ENCODE measurements around the gene SRR.
"Not testable (repeated sequence)": the region's sequence is repeated elsewhere in the genome, so short reads cannot be mapped to it uniquely, and the experiment has no call there.

Gene SRR

GRCh38 chr17:2299136-2299535 lies 4.6 kb upstream of the SRR start:
- Histone ChIP-seq H3K9ac (ENCODE audit: low read length) (no peak overlapping the region), H3K4me3 (ENCODE audit: low read depth in 1 of 2, low read length in 2 of 2) (no peak overlapping the region), H3K4me1 (ENCODE audit: insufficient read depth, low read length) (peaks cover 18% of the 10 kb centered on the region), H3K27ac (ENCODE audit: low read depth, low read length) (no peak overlapping the region), H3K27me3 (ENCODE audit: control insufficient read depth in 1 of 2, insufficient read depth in 2 of 2, low read length in 2 of 2) (no peaks in the 10 kb centered on the region), H3K9me3 (ENCODE audit: low read length) (no peaks in the 10 kb centered on the region), H3K36me3 (ENCODE audit: insufficient read depth, low read length) (peaks cover 56% of the 10 kb centered on the region)

GRCh38 chr17:2299756-2300155 lies 4.0 kb upstream of the SRR start:
- H3K4me1 ChIP-seq (ENCODE audit: insufficient read depth, low read length), result peaks cover 18% of the 10 kb centered on the region
- no peak overlapping the region for H3K27ac ChIP-seq (ENCODE audit: low read depth, low read length)
- H3K4me3 ChIP-seq (ENCODE audit: low read depth in 1 of 2, low read length in 2 of 2), result no peak overlapping the region
- H3K36me3 ChIP-seq (ENCODE audit: insufficient read depth, low read length), result peaks cover 50% of the 10 kb centered on the region
- H3K27me3 ChIP-seq (ENCODE audit: control insufficient read depth in 1 of 2, insufficient read depth in 2 of 2, low read length in 2 of 2), result no peaks in the 10 kb centered on the region
- no peaks in the 10 kb centered on the region for H3K9me3 ChIP-seq (ENCODE audit: low read length)
- H3K9ac ChIP-seq (ENCODE audit: low read length), result no peak overlapping the region

- Histone ChIP-seq H3K36me3 (ENCODE audit: insufficient read depth, low read length) (peaks cover 22% of the 10 kb centered on the region), H3K9ac (ENCODE audit: low read length) (peak overlapping the region; percentile 86), H3K4me1 (ENCODE audit: insufficient read depth, low read length) (peaks cover 18% of the 10 kb centered on the region), H3K4me3 (ENCODE audit: low read depth in 1 of 2, low read length in 2 of 2) (peak overlapping the region; percentile 78 to 93), H3K9me3 (ENCODE audit: low read length) (no peaks in the 10 kb centered on the region), H3K27me3 (ENCODE audit: control insufficient read depth in 1 of 2, insufficient read depth in 2 of 2, low read length in 2 of 2) (no peaks in the 10 kb centered on the region), H3K27ac (ENCODE audit: low read depth, low read length) (peak overlapping the region; percentile 84)
Observed at GRCh38 chr17:2302778-2303203, 959 bp upstream of the SRR start.

- Histone ChIP-seq H3K4me1 (ENCODE audit: insufficient read depth, low read length) (peaks cover 18% of the 10 kb centered on the region), H3K36me3 (ENCODE audit: insufficient read depth, low read length) (peaks cover 4% of the 10 kb centered on the region), H3K4me3 (ENCODE audit: low read depth in 1 of 2, low read length in 2 of 2) (no peak overlapping the region), H3K27me3 (ENCODE audit: control insufficient read depth in 1 of 2, insufficient read depth in 2 of 2, low read length in 2 of 2) (no peaks in the 10 kb centered on the region), H3K27ac (ENCODE audit: low read depth, low read length) (no peak overlapping the region), H3K9me3 (ENCODE audit: low read length) (no peaks in the 10 kb centered on the region), H3K9ac (ENCODE audit: low read length) (no peak overlapping the region)
Observed at GRCh38 chr17:2304931-2305330, 1.2 kb downstream of the SRR start.

- Histone ChIP-seq H3K4me3 (ENCODE audit: low read depth in 1 of 2, low read length in 2 of 2) (no peak overlapping the region), H3K27ac (ENCODE audit: low read depth, low read length) (no peak overlapping the region), H3K4me1 (ENCODE audit: insufficient read depth, low read length) (no peaks in the 10 kb centered on the region), H3K27me3 (ENCODE audit: control insufficient read depth in 1 of 2, insufficient read depth in 2 of 2, low read length in 2 of 2) (no peaks in the 10 kb centered on the region), H3K36me3 (ENCODE audit: insufficient read depth, low read length) (no peaks in the 10 kb centered on the region), H3K9ac (ENCODE audit: low read length) (no peak overlapping the region), H3K9me3 (ENCODE audit: low read length) (no peaks in the 10 kb centered on the region)
Observed at GRCh38 chr17:2309338-2310154, 5.8 kb downstream of the SRR start.

GRCh38 chr17:2312736-2313135 lies 9.0 kb downstream of the SRR start:
- H3K4me1 ChIP-seq (ENCODE audit: insufficient read depth, low read length), result no peaks in the 10 kb centered on the region
- no peaks in the 10 kb centered on the region for H3K9me3 ChIP-seq (ENCODE audit: low read length)
- H3K27me3 ChIP-seq (ENCODE audit: control insufficient read depth in 1 of 2, insufficient read depth in 2 of 2, low read length in 2 of 2), result no peaks in the 10 kb centered on the region
- H3K27ac ChIP-seq (ENCODE audit: low read depth, low read length), result no peak overlapping the region
- no peaks in the 10 kb centered on the region for H3K36me3 ChIP-seq (ENCODE audit: insufficient read depth, low read length)
- no peak overlapping the region for H3K4me3 ChIP-seq (ENCODE audit: low read depth in 1 of 2, low read length in 2 of 2)
- no peak overlapping the region for H3K9ac ChIP-seq (ENCODE audit: low read length)

- not testable (repeated sequence) for H3K9ac ChIP-seq (ENCODE audit: low read length); H3K4me3 ChIP-seq (ENCODE audit: low read depth in 1 of 2, low read length in 2 of 2); H3K27ac ChIP-seq (ENCODE audit: low read depth, low read length); H3K9me3 ChIP-seq (ENCODE audit: low read length); H3K4me1 ChIP-seq (ENCODE audit: insufficient read depth, low read length); H3K36me3 ChIP-seq (ENCODE audit: insufficient read depth, low read length); H3K27me3 ChIP-seq (ENCODE audit: control insufficient read depth in 1 of 2, insufficient read depth in 2 of 2, low read length in 2 of 2)
Observed at GRCh38 chr17:2316916-2317205, 13.1 kb downstream of the SRR start.

GRCh38 chr17:2317796-2318195 lies 14.0 kb downstream of the SRR start:
- Histone ChIP-seq H3K27me3 (ENCODE audit: control insufficient read depth in 1 of 2, insufficient read depth in 2 of 2, low read length in 2 of 2) (no peaks in the 10 kb centered on the region), H3K27ac (ENCODE audit: low read depth, low read length) (no peak overlapping the region), H3K4me3 (ENCODE audit: low read depth in 1 of 2, low read length in 2 of 2) (no peak overlapping the region), H3K36me3 (ENCODE audit: insufficient read depth, low read length) (peaks cover under 1% of the 10 kb centered on the region), H3K9ac (ENCODE audit: low read length) (no peak overlapping the region), H3K9me3 (ENCODE audit: low read length) (no peaks in the 10 kb centered on the region), H3K4me1 (ENCODE audit: insufficient read depth, low read length) (no peaks in the 10 kb centered on the region)

- H3K9me3 ChIP-seq (ENCODE audit: low read length), result no peaks in the 10 kb centered on the region
- peaks cover 13% of the 10 kb centered on the region for H3K36me3 ChIP-seq (ENCODE audit: insufficient read depth, low read length)
- no peak overlapping the region for H3K9ac ChIP-seq (ENCODE audit: low read length)
- no peaks in the 10 kb centered on the region for H3K27me3 ChIP-seq (ENCODE audit: control insufficient read depth in 1 of 2, insufficient read depth in 2 of 2, low read length in 2 of 2)
- H3K4me1 ChIP-seq (ENCODE audit: insufficient read depth, low read length), result no peaks in the 10 kb centered on the region
- no peak overlapping the region for H3K4me3 ChIP-seq (ENCODE audit: low read depth in 1 of 2, low read length in 2 of 2)
- no peak overlapping the region for H3K27ac ChIP-seq (ENCODE audit: low read depth, low read length)
Observed at GRCh38 chr17:2319051-2319450, 15.3 kb downstream of the SRR start.

GRCh38 chr17:2321399-2321798 lies 17.6 kb downstream of the SRR start:
- H3K27ac ChIP-seq (ENCODE audit: low read depth, low read length), result no peak overlapping the region

GRCh38 chr17:2323629-2324314 lies 20.0 kb downstream of the SRR start:
- peaks cover 40% of the 10 kb centered on the region for H3K36me3 ChIP-seq (ENCODE audit: insufficient read depth, low read length)
- no peak overlapping the region for H3K4me3 ChIP-seq (ENCODE audit: low read depth in 1 of 2, low read length in 2 of 2)

More at GRCh38 chr17:2321399-2321798, 17.6 kb downstream of the SRR start:
- H3K9me3 ChIP-seq (ENCODE audit: low read length), result no peaks in the 10 kb centered on the region
- no peaks in the 10 kb centered on the region for H3K4me1 ChIP-seq (ENCODE audit: insufficient read depth, low read length)
- no peak overlapping the region for H3K9ac ChIP-seq (ENCODE audit: low read length)
- peaks cover 34% of the 10 kb centered on the region for H3K36me3 ChIP-seq (ENCODE audit: insufficient read depth, low read length)
- no peaks in the 10 kb centered on the region for H3K27me3 ChIP-seq (ENCODE audit: control insufficient read depth in 1 of 2, insufficient read depth in 2 of 2, low read length in 2 of 2)
- no peak overlapping the region for H3K4me3 ChIP-seq (ENCODE audit: low read depth in 1 of 2, low read length in 2 of 2)

GRCh38 chr17:2331303-2331702 lies 27.6 kb downstream of the SRR start:
- Histone ChIP-seq H3K36me3 (ENCODE audit: insufficient read depth, low read length) (peaks cover 60% of the 10 kb centered on the region), H3K27me3 (ENCODE audit: control insufficient read depth in 1 of 2, insufficient read depth in 2 of 2, low read length in 2 of 2) (no peaks in the 10 kb centered on the region), H3K27ac (ENCODE audit: low read depth, low read length) (no peak overlapping the region), H3K4me1 (ENCODE audit: insufficient read depth, low read length) (peaks cover 7% of the 10 kb centered on the region), H3K9ac (ENCODE audit: low read length) (no peak overlapping the region), H3K4me3 (ENCODE audit: low read depth in 1 of 2, low read length in 2 of 2) (no peak overlapping the region), H3K9me3 (ENCODE audit: low read length) (no peaks in the 10 kb centered on the region)

More at GRCh38 chr17:2323629-2324314, 20.0 kb downstream of the SRR start:
- Histone ChIP-seq H3K27me3 (ENCODE audit: control insufficient read depth in 1 of 2, insufficient read depth in 2 of 2, low read length in 2 of 2) (no peaks in the 10 kb centered on the region), H3K27ac (ENCODE audit: low read depth, low read length) (no peak overlapping the region), H3K9ac (ENCODE audit: low read length) (no peak overlapping the region), H3K4me1 (ENCODE audit: insufficient read depth, low read length) (no peaks in the 10 kb centered on the region), H3K9me3 (ENCODE audit: low read length) (no peaks in the 10 kb centered on the region)

All from muscle layer of colon (tissue), 2 donors.